ENCODE data around the gene C14orf132. TPM values are rescaled to one million over a fixed set of nuclear protein-coding genes. Genes with fewer than 3 reads are reported as not detected.
"Not testable (repeated sequence)": the region's sequence is repeated elsewhere in the genome, so short reads cannot be mapped to it uniquely, and the experiment has no call there.

C14orf132 gene
- total and polyA plus RNA-seq, 2 donors = 1.7 to 4.3 TPM

DNA sequence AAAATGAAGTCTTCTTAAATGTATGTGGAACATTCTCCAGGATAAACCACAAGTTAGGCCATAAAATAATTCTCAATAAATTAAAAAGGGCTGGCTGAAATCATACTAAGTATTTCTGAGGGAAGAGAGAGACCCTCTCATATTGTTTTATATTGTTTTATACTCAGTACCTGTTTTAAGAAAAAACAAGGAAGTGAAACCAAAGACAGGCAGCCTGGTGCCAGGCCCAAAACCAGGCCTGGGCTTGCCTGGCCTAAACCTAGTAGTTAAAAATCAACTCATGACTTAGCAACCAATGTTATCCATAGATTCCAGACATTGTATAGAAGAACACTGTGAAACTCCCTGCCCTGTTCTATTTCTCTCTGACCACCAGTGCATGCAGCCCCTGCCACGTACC lies 26.4 kb upstream of the C14orf132 start:
- not testable (repeated sequence) for H3K27ac ChIP-seq (ENCODE audit: low read depth in 1 of 2, low read length in 1 of 2); H3K27me3 ChIP-seq (ENCODE audit: control insufficient read depth in 2 of 2, insufficient read depth in 1 of 2, low read length in 1 of 2); H3K9me3 ChIP-seq (ENCODE audit: control insufficient read depth in 2 of 2, insufficient read depth in 1 of 2, low read length in 1 of 2); DNase-seq (ENCODE audit: low read depth in 6 of 9, low spot score in 9 of 9); H3K4me3 ChIP-seq (ENCODE audit: low read length in 2 of 2); H3K36me3 ChIP-seq (ENCODE audit: control insufficient read depth in 2 of 2, insufficient read depth in 2 of 2, low read length in 1 of 2); H3K4me1 ChIP-seq (ENCODE audit: control insufficient read depth in 2 of 2, insufficient read depth in 2 of 2, low read length in 2 of 2)
- 90% methylated on average over 1 of the region's 1 CpG for WGBS

DNA sequence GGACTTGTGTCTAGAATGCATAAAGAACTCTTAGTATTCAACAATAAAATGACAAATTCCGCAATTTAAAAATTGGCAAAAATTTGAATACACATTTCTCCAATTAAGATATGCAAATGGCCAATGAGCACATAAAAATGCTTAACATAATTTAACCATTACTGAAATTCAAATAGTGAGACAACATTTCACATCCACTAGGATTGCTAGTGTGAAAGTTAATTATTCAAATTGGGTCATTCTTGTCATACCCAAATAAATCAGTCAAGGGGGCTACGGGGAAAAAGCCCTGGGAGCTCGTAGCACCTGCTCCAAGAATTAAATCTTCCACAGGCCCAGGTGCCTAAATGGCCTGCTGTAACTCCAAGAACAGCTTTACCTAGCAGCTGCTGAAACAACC lies 25.0 kb upstream of the C14orf132 start:
- Histone ChIP-seq H3K9me3 (ENCODE audit: control insufficient read depth in 2 of 2, insufficient read depth in 1 of 2, low read length in 1 of 2) (peaks cover 0 to 6% of the 10 kb centered on the region in 2 donors), H3K27me3 (ENCODE audit: control insufficient read depth in 2 of 2, insufficient read depth in 1 of 2, low read length in 1 of 2) (peaks cover 0 to 2% of the 10 kb centered on the region in 2 donors), H3K4me1 (ENCODE audit: control insufficient read depth in 2 of 2, insufficient read depth in 2 of 2, low read length in 2 of 2) (no peaks in the 10 kb centered on the region), H3K36me3 (ENCODE audit: control insufficient read depth in 2 of 2, insufficient read depth in 2 of 2, low read length in 1 of 2) (no peaks in the 10 kb centered on the region), H3K27ac (ENCODE audit: low read depth in 1 of 2, low read length in 1 of 2) (no peak overlapping the region), H3K4me3 (ENCODE audit: low read length in 2 of 2) (no peak overlapping the region)
- 90% methylated on average over 3 of the region's 3 CpGs for WGBS
- DNase-seq (ENCODE audit: low read depth in 6 of 9, low spot score in 9 of 9) = no peak

GRCh38 chr14:96016501-96017160 lies 22.5 kb upstream of the C14orf132 start:
- Histone ChIP-seq H3K4me1 (ENCODE audit: control insufficient read depth in 2 of 2, insufficient read depth in 2 of 2, low read length in 2 of 2) (no peaks in the 10 kb centered on the region), H3K36me3 (ENCODE audit: control insufficient read depth in 2 of 2, insufficient read depth in 2 of 2, low read length in 1 of 2) (no peaks in the 10 kb centered on the region), H3K27ac (ENCODE audit: low read depth in 1 of 2, low read length in 1 of 2) (no peak overlapping the region), H3K4me3 (ENCODE audit: low read length in 2 of 2) (no peak overlapping the region), H3K27me3 (ENCODE audit: control insufficient read depth in 2 of 2, insufficient read depth in 1 of 2, low read length in 1 of 2) (peaks cover 0 to 2% of the 10 kb centered on the region in 2 donors), H3K9me3 (ENCODE audit: control insufficient read depth in 2 of 2, insufficient read depth in 1 of 2, low read length in 1 of 2) (no peaks in the 10 kb centered on the region)
- DNase-seq (ENCODE audit: low read depth in 6 of 9, low spot score in 9 of 9) = no peak
- WGBS = 57% methylated on average over 7 of the region's 7 CpGs

GRCh38 chr14:96017882-96018281 lies 21.3 kb upstream of the C14orf132 start:
- 93% methylated on average over 2 of the region's 2 CpGs for WGBS
- H3K4me1 ChIP-seq (ENCODE audit: control insufficient read depth in 2 of 2, insufficient read depth in 2 of 2, low read length in 2 of 2) = no peaks in the 10 kb centered on the region
- H3K4me3 ChIP-seq (ENCODE audit: low read length in 2 of 2) = no peak overlapping the region
- H3K9me3 ChIP-seq (ENCODE audit: control insufficient read depth in 2 of 2, insufficient read depth in 1 of 2, low read length in 1 of 2) = no peaks in the 10 kb centered on the region
- no peak overlapping the region for H3K27ac ChIP-seq (ENCODE audit: low read depth in 1 of 2, low read length in 1 of 2)
- no peak for DNase-seq (ENCODE audit: low read depth in 6 of 9, low spot score in 9 of 9)
- H3K36me3 ChIP-seq (ENCODE audit: control insufficient read depth in 2 of 2, insufficient read depth in 2 of 2, low read length in 1 of 2) = no peaks in the 10 kb centered on the region
- peaks cover 0 to 2% of the 10 kb centered on the region in 2 donors for H3K27me3 ChIP-seq (ENCODE audit: control insufficient read depth in 2 of 2, insufficient read depth in 1 of 2, low read length in 1 of 2)

DNA sequence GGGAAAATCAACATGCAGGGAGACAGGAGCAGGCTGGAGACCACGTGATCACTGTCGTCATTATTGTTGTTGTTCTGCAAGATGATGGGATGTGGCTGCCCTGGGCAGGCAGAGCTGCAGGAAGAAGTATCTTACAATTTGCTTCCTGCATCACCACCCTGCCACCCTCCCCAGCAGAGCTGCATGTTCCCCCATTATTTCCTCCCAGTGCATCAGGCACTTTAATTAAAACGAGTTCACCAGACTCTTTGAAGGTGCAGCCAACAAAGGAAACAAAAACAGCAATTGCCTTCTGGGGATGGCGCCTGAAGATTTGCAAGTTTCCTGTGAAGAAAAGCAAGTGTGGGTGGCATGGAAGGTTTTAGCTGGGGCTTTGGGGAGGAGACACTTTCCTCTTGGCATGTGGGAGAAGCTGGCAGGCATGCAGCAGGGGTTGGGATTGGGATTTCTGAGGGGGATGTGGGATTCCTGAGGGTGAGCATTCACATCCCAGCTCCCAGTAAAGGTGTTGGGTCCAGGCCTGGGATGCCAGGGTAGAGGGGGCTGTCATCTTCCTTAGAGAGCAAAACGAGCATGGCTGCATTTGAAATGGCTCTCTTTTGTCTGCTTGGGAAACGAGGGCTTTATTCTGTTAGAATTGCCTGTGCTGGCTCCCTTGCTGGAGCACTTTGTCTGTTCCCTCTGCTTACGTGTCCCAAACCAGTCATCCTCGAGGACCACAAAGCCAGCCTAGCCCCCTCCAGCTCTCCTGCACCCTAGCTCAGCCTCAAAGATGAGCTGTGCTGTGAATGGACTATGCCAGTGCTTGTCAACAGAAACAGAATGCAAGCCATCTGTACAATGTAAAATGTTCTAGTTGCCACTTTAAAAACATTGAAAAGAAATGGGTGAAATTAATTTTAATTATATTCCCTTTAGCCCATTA lies 11.5 kb upstream of the C14orf132 start:
- Histone ChIP-seq H3K9me3 (ENCODE audit: control insufficient read depth in 2 of 2, insufficient read depth in 1 of 2, low read length in 1 of 2) (no peaks in the 10 kb centered on the region), H3K36me3 (ENCODE audit: control insufficient read depth in 2 of 2, insufficient read depth in 2 of 2, low read length in 1 of 2) (no peaks in the 10 kb centered on the region), H3K27me3 (ENCODE audit: control insufficient read depth in 2 of 2, insufficient read depth in 1 of 2, low read length in 1 of 2) (no peaks in the 10 kb centered on the region), H3K4me1 (ENCODE audit: control insufficient read depth in 2 of 2, insufficient read depth in 2 of 2, low read length in 2 of 2) (no peaks in the 10 kb centered on the region), H3K27ac (ENCODE audit: low read depth in 1 of 2, low read length in 1 of 2) (no peak overlapping the region), H3K4me3 (ENCODE audit: low read length in 2 of 2) (no peak overlapping the region)
- 39% methylated on average over 8 of the region's 8 CpGs for WGBS
- no peak for DNase-seq (ENCODE audit: low read depth in 6 of 9, low spot score in 9 of 9)

DNA sequence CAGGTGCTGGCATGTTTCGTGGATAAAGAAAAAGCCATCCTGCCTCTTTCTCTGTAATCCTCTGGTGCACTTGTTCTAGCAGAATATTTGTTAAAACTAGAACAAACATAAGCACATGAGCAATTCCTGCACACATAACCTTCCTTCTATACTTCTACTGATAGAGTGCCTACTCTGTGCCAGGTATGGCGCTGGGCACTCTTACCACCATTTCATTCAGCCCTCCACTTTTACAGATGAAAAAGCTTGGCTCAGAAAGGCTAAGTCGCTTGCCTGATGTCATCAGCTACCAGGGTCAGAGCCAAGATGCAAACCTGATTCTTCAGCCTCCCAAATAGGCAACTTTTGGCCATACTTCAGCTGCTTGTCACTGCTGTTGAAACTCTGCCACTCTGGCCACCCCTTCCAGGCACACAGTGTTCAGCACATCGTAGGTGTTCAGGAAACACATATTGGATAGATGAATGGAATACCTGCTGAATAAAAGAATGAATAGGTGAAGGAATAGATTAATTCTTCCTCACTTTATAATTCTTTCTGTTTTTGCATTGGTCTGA lies 10.0 kb upstream of the C14orf132 start:
- H3K36me3 ChIP-seq (ENCODE audit: control insufficient read depth in 2 of 2, insufficient read depth in 2 of 2, low read length in 1 of 2) = no peaks in the 10 kb centered on the region
- 90% methylated on average over 4 of the region's 4 CpGs for WGBS
- H3K4me1 ChIP-seq (ENCODE audit: control insufficient read depth in 2 of 2, insufficient read depth in 2 of 2, low read length in 2 of 2) = no peaks in the 10 kb centered on the region
- no peaks in the 10 kb centered on the region for H3K27me3 ChIP-seq (ENCODE audit: control insufficient read depth in 2 of 2, insufficient read depth in 1 of 2, low read length in 1 of 2)
- no peak overlapping the region for H3K4me3 ChIP-seq (ENCODE audit: low read length in 2 of 2)
- no peaks in the 10 kb centered on the region for H3K9me3 ChIP-seq (ENCODE audit: control insufficient read depth in 2 of 2, insufficient read depth in 1 of 2, low read length in 1 of 2)
- DNase-seq (ENCODE audit: low read depth in 6 of 9, low spot score in 9 of 9) = no peak
- H3K27ac ChIP-seq (ENCODE audit: low read depth in 1 of 2, low read length in 1 of 2) = no peak overlapping the region

GRCh38 chr14:96030108-96030760 lies 8.9 kb upstream of the C14orf132 start:
- WGBS = 83% methylated on average over 11 of the region's 11 CpGs
- Histone ChIP-seq H3K4me1 (ENCODE audit: control insufficient read depth in 2 of 2, insufficient read depth in 2 of 2, low read length in 2 of 2) (no peaks in the 10 kb centered on the region), H3K36me3 (ENCODE audit: control insufficient read depth in 2 of 2, insufficient read depth in 2 of 2, low read length in 1 of 2) (no peaks in the 10 kb centered on the region), H3K27me3 (ENCODE audit: control insufficient read depth in 2 of 2, insufficient read depth in 1 of 2, low read length in 1 of 2) (no peaks in the 10 kb centered on the region), H3K27ac (ENCODE audit: low read depth in 1 of 2, low read length in 1 of 2) (no peak overlapping the region), H3K4me3 (ENCODE audit: low read length in 2 of 2) (no peak overlapping the region), H3K9me3 (ENCODE audit: control insufficient read depth in 2 of 2, insufficient read depth in 1 of 2, low read length in 1 of 2) (no peaks in the 10 kb centered on the region)
- DNase-seq (ENCODE audit: low read depth in 6 of 9, low spot score in 9 of 9) = no peak

GRCh38 chr14:96031691-96032090 lies 7.5 kb upstream of the C14orf132 start:
- Histone ChIP-seq H3K27me3 (ENCODE audit: control insufficient read depth in 2 of 2, insufficient read depth in 1 of 2, low read length in 1 of 2) (no peaks in the 10 kb centered on the region), H3K36me3 (ENCODE audit: control insufficient read depth in 2 of 2, insufficient read depth in 2 of 2, low read length in 1 of 2) (no peaks in the 10 kb centered on the region), H3K9me3 (ENCODE audit: control insufficient read depth in 2 of 2, insufficient read depth in 1 of 2, low read length in 1 of 2) (no peaks in the 10 kb centered on the region), H3K4me1 (ENCODE audit: control insufficient read depth in 2 of 2, insufficient read depth in 2 of 2, low read length in 2 of 2) (no peaks in the 10 kb centered on the region), H3K27ac (ENCODE audit: low read depth in 1 of 2, low read length in 1 of 2) (no peak overlapping the region), H3K4me3 (ENCODE audit: low read length in 2 of 2) (no peak overlapping the region)
- WGBS = 75% methylated on average over 1 of the region's 1 CpG
- no peak for DNase-seq (ENCODE audit: low read depth in 6 of 9, low spot score in 9 of 9)

DNA sequence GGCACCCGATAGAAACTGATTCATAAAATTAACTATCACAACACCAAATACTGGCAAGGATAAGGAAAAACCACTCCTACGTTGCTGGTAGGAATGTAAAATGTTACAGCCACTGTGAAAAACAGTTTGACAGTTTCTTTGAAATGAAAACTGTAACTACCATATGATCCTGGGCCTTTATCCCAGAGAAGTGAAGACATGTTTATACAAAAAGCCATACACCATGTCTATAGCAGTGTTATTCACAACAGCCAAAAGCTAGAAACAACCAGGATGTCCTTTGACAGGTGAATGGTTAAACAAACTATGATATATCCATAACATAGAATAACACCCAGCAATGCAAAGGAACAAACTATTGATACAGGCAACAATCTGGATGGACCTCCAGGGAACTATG lies 3.7 kb upstream of the C14orf132 start:
- Histone ChIP-seq H3K4me3 (ENCODE audit: low read length in 2 of 2) (no peak overlapping the region), H3K27me3 (ENCODE audit: control insufficient read depth in 2 of 2, insufficient read depth in 1 of 2, low read length in 1 of 2) (peaks cover 21 to 34% of the 10 kb centered on the region in 2 donors), H3K9me3 (ENCODE audit: control insufficient read depth in 2 of 2, insufficient read depth in 1 of 2, low read length in 1 of 2) (no peaks in the 10 kb centered on the region), H3K36me3 (ENCODE audit: control insufficient read depth in 2 of 2, insufficient read depth in 2 of 2, low read length in 1 of 2) (no peaks in the 10 kb centered on the region), H3K27ac (ENCODE audit: low read depth in 1 of 2, low read length in 1 of 2) (no peak overlapping the region), H3K4me1 (ENCODE audit: control insufficient read depth in 2 of 2, insufficient read depth in 2 of 2, low read length in 2 of 2) (peaks cover 0 to 2% of the 10 kb centered on the region in 2 donors)
- no peak for DNase-seq (ENCODE audit: low read depth in 6 of 9, low spot score in 9 of 9)
- 75% methylated on average over 2 of the region's 2 CpGs for WGBS

Measured in thymus (tissue), 11 donors.